ENCODE results near the gene COL4A1. TPM values are rescaled to one million over a fixed set of nuclear protein-coding genes. Genes with fewer than 3 reads are reported as not detected.

The COL4A1 gene
- polyA plus RNA-seq, 2 of the 4 experiments (the other 2 are of a cell fraction) = 23.8 to 71.3 TPM

- ATAC-seq = no peak
These were observed 23.0 kb upstream of the COL4A1 start for GRCh38 chr13:110329798-110330461.

DNA sequence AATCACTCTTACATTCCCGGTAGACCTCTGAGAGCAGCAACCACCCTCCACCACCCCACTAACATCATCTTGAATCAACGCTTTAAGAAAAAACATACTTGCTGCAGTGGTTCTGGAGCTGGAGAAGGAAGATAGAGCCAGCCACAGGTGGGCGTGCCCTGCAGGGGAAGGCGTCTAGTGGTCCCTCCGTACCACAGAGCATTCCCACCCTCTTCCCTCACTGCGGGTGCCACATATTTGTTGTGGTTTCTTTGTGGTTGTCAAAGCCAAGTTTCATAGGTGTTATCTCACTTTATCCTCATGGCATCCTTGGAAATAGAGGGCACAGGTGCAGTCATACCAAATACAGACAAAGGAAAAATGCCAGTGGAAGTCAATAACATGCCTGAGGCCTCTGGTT is 22.3 kb upstream of the COL4A1 start:
- FAIRE-seq (no peak), DNase-seq (ENCODE audit: low read depth in 1 of 2, low spot score in 1 of 2) (no peak), ATAC-seq (no peak)
- TF ChIP-seq HOXB5 (CRISPR knock-in tag; IDR thresholded peaks at IDR 0.05) = no peak
- TF ChIP-seq ZC3H11A (IDR thresholded peaks at IDR 0.05) = no peak
- TF ChIP-seq EP300 (IDR thresholded peaks at IDR 0.05) = no peak
- no peak for TF ChIP-seq MAFK (IDR thresholded peaks at IDR 0.05; ENCODE audit: partially characterized antibody)
- TF ChIP-seq, protein P1, sequence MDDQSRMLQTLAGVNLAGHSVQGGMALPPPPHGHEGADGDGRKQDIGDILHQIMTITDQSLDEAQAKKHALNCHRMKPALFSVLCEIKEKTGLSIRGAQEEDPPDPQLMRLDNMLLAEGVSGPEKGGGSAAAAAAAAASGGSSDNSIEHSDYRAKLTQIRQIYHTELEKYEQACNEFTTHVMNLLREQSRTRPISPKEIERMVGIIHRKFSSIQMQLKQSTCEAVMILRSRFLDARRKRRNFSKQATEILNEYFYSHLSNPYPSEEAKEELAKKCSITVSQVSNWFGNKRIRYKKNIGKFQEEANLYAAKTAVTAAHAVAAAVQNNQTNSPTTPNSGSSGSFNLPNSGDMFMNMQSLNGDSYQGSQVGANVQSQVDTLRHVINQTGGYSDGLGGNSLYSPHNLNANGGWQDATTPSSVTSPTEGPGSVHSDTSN (IDR thresholded peaks at IDR 0.05) = no peak
- no peak for TF ChIP-seq USF2 (IDR thresholded peaks at IDR 0.05)
- TF ChIP-seq HMGXB4 (CRISPR knock-in tag; IDR thresholded peaks at IDR 0.05; ENCODE audit: borderline replicate concordance) = no peak
- no peak for TF ChIP-seq RAD21 (conservative IDR thresholded peaks at IDR 0.05 in 1 of 2, IDR thresholded peaks at IDR 0.05 in 1 of 2)
- no peak for TF ChIP-seq HEYL (CRISPR knock-in tag; IDR thresholded peaks at IDR 0.05)
- no peak for TF ChIP-seq PHF8 (IDR thresholded peaks at IDR 0.05; ENCODE audit: borderline replicate concordance, low read depth)
- no peak for TF ChIP-seq NFE2L2 (conservative IDR thresholded peaks at IDR 0.05; ENCODE audit: low read length)
- no peak for TF ChIP-seq ZNF302 (CRISPR knock-in tag; IDR thresholded peaks at IDR 0.05)
- Histone ChIP-seq H3K4me3 (no peak overlapping the region), H3K4me2 (no peak overlapping the region), H3K27ac (peak overlapping the region in 1 of 2 experiments; percentile 52; a peak in 1 of 6 replicates), H3K9me3 (no peaks in the 10 kb centered on the region), H3K4me1 (peaks cover 34% of the 10 kb centered on the region)
- ChIA-PET CTCF (interaction anchor here (0.9 kb wide), 1 partner anchor 12 kb away, joined by 3 read pairs; no protein-coding TSS in a partner anchor), POLR2A (no interaction called here)
- 91% methylated on average over 6 of the region's 6 CpGs for WGBS (ENCODE audit: missing lambda C conversion rate)

More at GRCh38 chr13:110329798-110330461, 23.0 kb upstream of the COL4A1 start:
- TF ChIP-seq HOXB13 (CRISPR knock-in tag; IDR thresholded peaks at IDR 0.05; ENCODE audit: low read depth) (no peak), RFX5 (IDR thresholded peaks at IDR 0.05) (no peak), CHD4 (IDR thresholded peaks at IDR 0.05; ENCODE audit: borderline replicate concordance) (no peak), HMGXB4 (CRISPR knock-in tag; IDR thresholded peaks at IDR 0.05; ENCODE audit: borderline replicate concordance) (no peak)
- TF ChIP-seq, protein P2, sequence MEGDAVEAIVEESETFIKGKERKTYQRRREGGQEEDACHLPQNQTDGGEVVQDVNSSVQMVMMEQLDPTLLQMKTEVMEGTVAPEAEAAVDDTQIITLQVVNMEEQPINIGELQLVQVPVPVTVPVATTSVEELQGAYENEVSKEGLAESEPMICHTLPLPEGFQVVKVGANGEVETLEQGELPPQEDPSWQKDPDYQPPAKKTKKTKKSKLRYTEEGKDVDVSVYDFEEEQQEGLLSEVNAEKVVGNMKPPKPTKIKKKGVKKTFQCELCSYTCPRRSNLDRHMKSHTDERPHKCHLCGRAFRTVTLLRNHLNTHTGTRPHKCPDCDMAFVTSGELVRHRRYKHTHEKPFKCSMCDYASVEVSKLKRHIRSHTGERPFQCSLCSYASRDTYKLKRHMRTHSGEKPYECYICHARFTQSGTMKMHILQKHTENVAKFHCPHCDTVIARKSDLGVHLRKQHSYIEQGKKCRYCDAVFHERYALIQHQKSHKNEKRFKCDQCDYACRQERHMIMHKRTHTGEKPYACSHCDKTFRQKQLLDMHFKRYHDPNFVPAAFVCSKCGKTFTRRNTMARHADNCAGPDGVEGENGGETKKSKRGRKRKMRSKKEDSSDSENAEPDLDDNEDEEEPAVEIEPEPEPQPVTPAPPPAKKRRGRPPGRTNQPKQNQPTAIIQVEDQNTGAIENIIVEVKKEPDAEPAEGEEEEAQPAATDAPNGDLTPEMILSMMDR (IDR thresholded peaks at IDR 0.05) = no peak
- no peak for DNase-seq (ENCODE audit: low read depth in 1 of 2, low spot score in 1 of 2)
- Histone ChIP-seq H3K4me2 (peak overlapping the region; percentile 5; the same call in 2 of the 3 replicates), H3K4me1 (peaks cover 32% of the 10 kb centered on the region), H3K27ac (peak overlapping the region in 1 of 2 experiments; percentile 52; a peak in 2 of 6 replicates), H3K4me3 (no peak overlapping the region), H3K9me3 (no peaks in the 10 kb centered on the region)
- CTCF ChIA-PET = interaction anchor here (0.9 kb wide), 1 partner anchor 11 kb away, joined by 3 read pairs; no protein-coding TSS in a partner anchor
- FAIRE-seq = no peak
- 79% methylated on average over 21 of the region's 21 CpGs for WGBS (ENCODE audit: missing lambda C conversion rate)
- POLR2A ChIA-PET = no interaction called here

Measured in A549 (cell line).